PC-9 (cell line): Measurements from ENCODE around the gene ANK2.

ENCODE experiments used
- EZH2 ChIP-seq: fragments of 200-600 bp; sonication (generic); IDR thresholded peaks from 2 replicates; pipeline ENCODE4 v1.8.0; 2017; ENCODE audit warnings: antibody characterized with exemption, low read depth
- TF ChIP-seq, protein P1 (sequence below): fragments of 200-600 bp; sonication (generic); conservative IDR thresholded peaks from 2 replicates; pipeline ENCODE4 v1.6.1; 2017; ENCODE audit warnings: mixed run types, antibody characterized with exemption, mild to moderate bottlenecking, moderate library complexity

DNA sequence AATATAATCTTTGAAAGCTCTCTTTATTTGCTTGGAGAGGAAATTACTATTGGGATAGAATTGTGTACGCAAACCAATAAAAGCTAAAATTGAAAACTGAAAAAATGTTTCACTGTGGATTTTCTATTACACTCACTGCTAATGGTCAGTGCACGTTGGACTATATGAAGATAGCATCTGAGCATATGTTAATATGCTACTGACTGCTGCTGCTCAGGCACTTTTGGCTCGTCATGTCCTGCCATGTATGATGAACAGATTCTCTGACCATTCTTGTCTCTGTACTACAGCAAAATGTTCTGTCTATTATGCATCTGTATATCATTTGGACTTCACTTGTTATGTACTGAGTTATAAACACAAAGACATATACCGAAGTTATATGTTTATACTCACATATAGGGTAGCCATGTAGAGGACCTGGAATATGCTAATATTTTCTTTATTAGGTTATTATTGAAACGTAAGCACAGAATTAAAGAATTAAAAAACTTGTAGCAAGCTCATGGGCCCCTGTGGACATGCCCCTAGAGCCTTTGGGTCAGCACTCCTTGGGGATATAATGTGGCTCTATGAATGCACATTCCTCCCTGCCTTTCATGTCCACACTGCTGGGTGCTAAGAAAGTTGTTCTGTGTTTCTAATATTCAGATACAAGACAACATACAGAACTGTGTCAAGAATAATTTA, 120.8 kb downstream of the ANK2 start:
- TF ChIP-seq, protein P1, sequence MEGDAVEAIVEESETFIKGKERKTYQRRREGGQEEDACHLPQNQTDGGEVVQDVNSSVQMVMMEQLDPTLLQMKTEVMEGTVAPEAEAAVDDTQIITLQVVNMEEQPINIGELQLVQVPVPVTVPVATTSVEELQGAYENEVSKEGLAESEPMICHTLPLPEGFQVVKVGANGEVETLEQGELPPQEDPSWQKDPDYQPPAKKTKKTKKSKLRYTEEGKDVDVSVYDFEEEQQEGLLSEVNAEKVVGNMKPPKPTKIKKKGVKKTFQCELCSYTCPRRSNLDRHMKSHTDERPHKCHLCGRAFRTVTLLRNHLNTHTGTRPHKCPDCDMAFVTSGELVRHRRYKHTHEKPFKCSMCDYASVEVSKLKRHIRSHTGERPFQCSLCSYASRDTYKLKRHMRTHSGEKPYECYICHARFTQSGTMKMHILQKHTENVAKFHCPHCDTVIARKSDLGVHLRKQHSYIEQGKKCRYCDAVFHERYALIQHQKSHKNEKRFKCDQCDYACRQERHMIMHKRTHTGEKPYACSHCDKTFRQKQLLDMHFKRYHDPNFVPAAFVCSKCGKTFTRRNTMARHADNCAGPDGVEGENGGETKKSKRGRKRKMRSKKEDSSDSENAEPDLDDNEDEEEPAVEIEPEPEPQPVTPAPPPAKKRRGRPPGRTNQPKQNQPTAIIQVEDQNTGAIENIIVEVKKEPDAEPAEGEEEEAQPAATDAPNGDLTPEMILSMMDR: no peak
- no peak for TF ChIP-seq EZH2
